Endometrial microvascular endothelial cells (primary cell): ENCODE measurements around the gene KIAA1328. TPM values are rescaled to one million over a fixed set of nuclear protein-coding genes. Genes with fewer than 3 reads are reported as not detected.
"Not testable (repeated sequence)": the region's sequence is repeated elsewhere in the genome, so short reads cannot be mapped to it uniquely, and the experiment has no call there.

Source experiments
- in situ Hi-C: cut with HindIII; loops from 2 replicates; pipeline ENCODE4 v1.10.0; 2017; ENCODE audit warnings: low sequenced_read_pairs, low pct_unique_long_range_greater_than_20kb; ENCODE audit errors: inconsistent ontology term
- total RNA-seq: library from RNA; depleted of rRNA; stranded (reverse); fragments of >200 nt; gene quantifications from one replicate; pipeline ENCODE4 v1.2.3, GENCODE V29; 2015; ENCODE audit errors: inconsistent ontology term

KIAA1328 gene
- total RNA-seq, 1 donor from 2014 or later = 5.4 TPM

GRCh38 chr18:37055137-37055802 is 226.3 kb downstream of the KIAA1328 start:
- in situ Hi-C loops = no loop called here

GRCh38 chr18:37064187-37064586 is 235.3 kb downstream of the KIAA1328 start:
- in situ Hi-C loops = no loop called here

- in situ Hi-C loops = no loop called here
Observed at GRCh38 chr18:37065254-37065653, 236.3 kb downstream of the KIAA1328 start.

- in situ Hi-C loops = no loop called here
Observed at GRCh38 chr18:37084912-37085311, 256.0 kb downstream of the KIAA1328 start.

GRCh38 chr18:37085362-37085761 is 256.4 kb downstream of the KIAA1328 start:
- in situ Hi-C loops = no loop called here

- in situ Hi-C loops = no loop called here
Observed at GRCh38 chr18:37107748-37108522, 279.0 kb downstream of the KIAA1328 start.

- in situ Hi-C loops = no loop called here
Observed at GRCh38 chr18:37122877-37123276, 293.9 kb downstream of the KIAA1328 start.

- in situ Hi-C loops = no loop called here
Observed at GRCh38 chr18:37124516-37124915, 295.6 kb downstream of the KIAA1328 start.

GRCh38 chr18:37135177-37135576 is 306.2 kb downstream of the KIAA1328 start:
- in situ Hi-C loops = no loop called here

GRCh38 chr18:37138456-37138855 is 309.5 kb downstream of the KIAA1328 start:
- in situ Hi-C loops = no loop called here

- in situ Hi-C loops = no loop called here
Observed at GRCh38 chr18:37139876-37140275, 310.9 kb downstream of the KIAA1328 start.

- in situ Hi-C loops = no loop called here
Observed at GRCh38 chr18:37144921-37145320, 316.0 kb downstream of the KIAA1328 start.

- in situ Hi-C loops = no loop called here
Observed at GRCh38 chr18:37156330-37156942, 327.5 kb downstream of the KIAA1328 start.

GRCh38 chr18:37160038-37160820 is 331.3 kb downstream of the KIAA1328 start:
- in situ Hi-C loops = no loop called here

GRCh38 chr18:37161491-37161890 is 332.6 kb downstream of the KIAA1328 start:
- in situ Hi-C loops = no loop called here

- in situ Hi-C loops = no loop called here
Observed at GRCh38 chr18:37162551-37162950, 333.6 kb downstream of the KIAA1328 start.

GRCh38 chr18:37163119-37163518 is 334.2 kb downstream of the KIAA1328 start:
- in situ Hi-C loops = no loop called here

- in situ Hi-C loops = no loop called here
Observed at GRCh38 chr18:37166491-37166890, 337.6 kb downstream of the KIAA1328 start.

- in situ Hi-C loops = not testable (repeated sequence)
Observed at GRCh38 chr18:37166966-37167365, 338.0 kb downstream of the KIAA1328 start.
